CD14-positive monocyte (primary cell): Measurements from ENCODE around the gene PDE11A. TPM values are rescaled to one million over a fixed set of nuclear protein-coding genes. Genes with fewer than 3 reads are reported as not detected.

Source experiments
- DNase-seq, 3 donors: peaks; one replicate each; pipeline ENCODE4 v3.0.0-alpha.2; 2011 to 2022
- H2AFZ ChIP-seq: 2 replicates; pipeline ENCODE4 v1.6.0; 2012; ENCODE audit warnings: mild to moderate bottlenecking, low read depth, low read length, inconsistent platforms; ENCODE audit not compliant: insufficient read depth, poor library complexity, severe bottlenecking
- H3K27ac ChIP-seq, 2 donors: 1 replicate in 1 of 2; 2 replicates in 1 of 2; pipeline ENCODE4 v1.5.1; 2012 to 2013; ENCODE audit warnings: low read length in 2 of 2, control low read depth in 1 of 2, inconsistent platforms in 1 of 2, low read depth in 1 of 2, mild to moderate bottlenecking in 1 of 2
- H3K27me3 ChIP-seq, 2 donors: one replicate each; pipeline versions ENCODE4 v1.6.0 to v1.6.1; 2011 to 2013; ENCODE audit warnings: low read length in 2 of 2; ENCODE audit not compliant: control insufficient read depth in 2 of 2, insufficient read depth in 2 of 2
- H3K36me3 ChIP-seq, 2 donors: replicated peaks in 1 of 2; 1 replicate in 1 of 2; 2 replicates in 1 of 2; pipeline versions ENCODE4 v1.5.1 to v1.6.1; 2012 to 2013; ENCODE audit warnings: low read length in 2 of 2, control low read depth in 1 of 2, inconsistent platforms in 1 of 2, mild to moderate bottlenecking in 1 of 2; ENCODE audit not compliant: insufficient read depth in 2 of 2, control insufficient read depth in 1 of 2
- H3K4me1 ChIP-seq, 2 donors: 1 replicate in 1 of 2; 2 replicates in 1 of 2; pipeline versions ENCODE4 v1.5.1 to v1.6.1; 2012 to 2013; ENCODE audit warnings: low read length in 2 of 2, control low read depth in 1 of 2, inconsistent platforms in 1 of 2, mild to moderate bottlenecking in 1 of 2, moderate library complexity in 1 of 2; ENCODE audit not compliant: insufficient read depth in 2 of 2, control insufficient read depth in 1 of 2
- H3K4me2 ChIP-seq: replicated peaks from 2 replicates; pipeline ENCODE3; 2012; ENCODE audit warnings: low read length, moderate library complexity, mild to moderate bottlenecking; ENCODE audit not compliant: poor library complexity, severe bottlenecking; ENCODE audit errors: extremely low read depth
- H3K4me3 ChIP-seq, 3 experiments: fragments of 200-600 bp in 1 of 3; sonication (generic) in 1 of 3; replicated peaks in 1 of 3; 1 replicate in 2 of 3; 2 replicates in 1 of 3; pipeline ENCODE4 v1.5.1; 2011 to 2013; ENCODE audit warnings: low read length in 3 of 3, mild to moderate bottlenecking in 3 of 3, control low read depth in 2 of 3, low read depth in 2 of 3, inconsistent platforms in 1 of 3, moderate library complexity in 1 of 3
- H3K79me2 ChIP-seq: 2 replicates; pipeline ENCODE4 v1.6.0; 2012; ENCODE audit warnings: mild to moderate bottlenecking, control low read depth, inconsistent platforms, low read length, moderate library complexity; ENCODE audit not compliant: insufficient read depth
- H3K9ac ChIP-seq: 2 replicates; pipeline ENCODE4 v1.6.0; 2017; ENCODE audit warnings: low read length, mild to moderate bottlenecking; ENCODE audit not compliant: insufficient read depth, poor library complexity, severe bottlenecking
- H3K9me3 ChIP-seq, 2 donors: replicated peaks in 1 of 2; 1 replicate in 1 of 2; 2 replicates in 1 of 2; pipeline versions ENCODE4 v1.5.1 to v1.6.1; 2012 to 2013; ENCODE audit warnings: low read length in 2 of 2, control low read depth in 1 of 2; ENCODE audit not compliant: control insufficient read depth in 1 of 2, insufficient read depth in 1 of 2
- H4K20me1 ChIP-seq: 2 replicates; pipeline ENCODE4 v1.6.0; 2012; ENCODE audit warnings: mild to moderate bottlenecking, low read length, control low read depth, moderate library complexity; ENCODE audit not compliant: insufficient read depth
- H3K27ac Mint-ChIP-seq, 7 donors: one replicate each; pipeline ENCODE4 v1.8.0; 2020; ENCODE audit warnings: mild to moderate bottlenecking in 7 of 7, mixed read lengths in 7 of 7, moderate library complexity in 6 of 7, inconsistent platforms in 2 of 7
- H3K27me3 Mint-ChIP-seq, 3 donors: one replicate each; pipeline ENCODE4 v1.8.0; 2021 to 2022; ENCODE audit warnings: low read depth in 3 of 3, mild to moderate bottlenecking in 3 of 3, mixed read lengths in 3 of 3, moderate library complexity in 3 of 3, inconsistent platforms in 1 of 3
- H3K36me3 Mint-ChIP-seq, 2 donors: one replicate each; pipeline ENCODE4 v1.8.0; 2020; ENCODE audit warnings: mixed read lengths in 2 of 2, inconsistent platforms in 1 of 2, mild to moderate bottlenecking in 1 of 2
- H3K4me1 Mint-ChIP-seq: one replicate; pipeline ENCODE4 v1.8.0; 2020; ENCODE audit warnings: mild to moderate bottlenecking, mixed read lengths
- H3K4me3 Mint-ChIP-seq, 2 donors: one replicate each; pipeline ENCODE4 v1.8.0; 2020; ENCODE audit warnings: mild to moderate bottlenecking in 2 of 2, mixed read lengths in 2 of 2, moderate library complexity in 1 of 2
- H3K9me3 Mint-ChIP-seq, 7 donors: one replicate each; pipeline ENCODE4 v1.8.0; 2020 to 2022; ENCODE audit warnings: mixed read lengths in 7 of 7, mild to moderate bottlenecking in 6 of 7, moderate library complexity in 6 of 7, inconsistent platforms in 2 of 7
- WGBS: methylation state at CpG from one replicate; pipeline ENCODE4 v1.1.5; 2013; ENCODE audit warnings: missing lambda C conversion rate; ENCODE audit not compliant: insufficient coverage; 5-methylcytosine and 5-hydroxymethylcytosine counted together
- intact Hi-C, 2 donors: fragments of 100-400 bp; cut with micrococcal nuclease; formaldehyde crosslinking; loops; one replicate each; pipeline versions ENCODE4 v1.15.0 to v1.15.1; 2023
- polyA plus RNA-seq, 3 donors: library from polyadenylated mRNA; depleted of rRNA in 1 of 3; unstranded in 2 of 3; stranded (reverse) in 1 of 3; fragments of 300-500 nt in 2 of 3; fragments of >200 nt in 1 of 3; fragmentation: Illumina TruSeq in 2 of 3; gene quantifications; 1 replicate in 2 of 3; 2 replicates in 1 of 3; pipeline ENCODE4 v1.2.3, GENCODE V29; 2012 to 2021
- TF ChIP-seq, protein P1 (sequence below): fragments of 200-600 bp; IDR thresholded peaks from one replicate; pipeline ENCODE4 v1.8.0; 2022; ENCODE audit warnings: antibody characterized with exemption, mild to moderate bottlenecking

The PDE11A gene
- polyA plus RNA-seq, 3 donors: not detected

- H3K4me1 Mint-ChIP-seq: no peaks in the 10 kb centered on the region
- Histone ChIP-seq H3K27ac (no peak overlapping the region), H3K27me3 (no peaks in the 10 kb centered on the region), H3K9ac (no peak overlapping the region), H3K4me3 (no peak overlapping the region), H3K9me3 (no peaks in the 10 kb centered on the region), H4K20me1 (no peaks in the 10 kb centered on the region), H3K4me2 (no peak overlapping the region), H3K36me3 (no peaks in the 10 kb centered on the region), H3K79me2 (no peaks in the 10 kb centered on the region), H3K4me1 (no peaks in the 10 kb centered on the region), H2AFZ (no peak overlapping the region)
- H3K36me3 Mint-ChIP-seq: no peaks in the 10 kb centered on the region
- H3K27me3 Mint-ChIP-seq: no peaks in the 10 kb centered on the region
- no peak for DNase-seq
- TF ChIP-seq, protein P1, sequence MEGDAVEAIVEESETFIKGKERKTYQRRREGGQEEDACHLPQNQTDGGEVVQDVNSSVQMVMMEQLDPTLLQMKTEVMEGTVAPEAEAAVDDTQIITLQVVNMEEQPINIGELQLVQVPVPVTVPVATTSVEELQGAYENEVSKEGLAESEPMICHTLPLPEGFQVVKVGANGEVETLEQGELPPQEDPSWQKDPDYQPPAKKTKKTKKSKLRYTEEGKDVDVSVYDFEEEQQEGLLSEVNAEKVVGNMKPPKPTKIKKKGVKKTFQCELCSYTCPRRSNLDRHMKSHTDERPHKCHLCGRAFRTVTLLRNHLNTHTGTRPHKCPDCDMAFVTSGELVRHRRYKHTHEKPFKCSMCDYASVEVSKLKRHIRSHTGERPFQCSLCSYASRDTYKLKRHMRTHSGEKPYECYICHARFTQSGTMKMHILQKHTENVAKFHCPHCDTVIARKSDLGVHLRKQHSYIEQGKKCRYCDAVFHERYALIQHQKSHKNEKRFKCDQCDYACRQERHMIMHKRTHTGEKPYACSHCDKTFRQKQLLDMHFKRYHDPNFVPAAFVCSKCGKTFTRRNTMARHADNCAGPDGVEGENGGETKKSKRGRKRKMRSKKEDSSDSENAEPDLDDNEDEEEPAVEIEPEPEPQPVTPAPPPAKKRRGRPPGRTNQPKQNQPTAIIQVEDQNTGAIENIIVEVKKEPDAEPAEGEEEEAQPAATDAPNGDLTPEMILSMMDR: no peak
- no peak overlapping the region for H3K27ac Mint-ChIP-seq
- 100% methylated on average over 1 of the region's 3 CpGs for WGBS
- H3K4me3 Mint-ChIP-seq: no peak overlapping the region
- intact Hi-C loops: no loop called here
- H3K9me3 Mint-ChIP-seq: no peaks in the 10 kb centered on the region
These were observed 101.7 kb downstream of the PDE11A start for GRCh38 chr2:177970670-177971454.

GRCh38 chr2:177964892-177965291 lies 107.7 kb downstream of the PDE11A start:
- 67% methylated on average over 1 of the region's 1 CpG for WGBS
- no peaks in the 10 kb centered on the region for H3K4me1 Mint-ChIP-seq

More at GRCh38 chr2:177964892-177965291, 107.7 kb downstream of the PDE11A start:
- no peak overlapping the region for H3K9ac ChIP-seq
- Mint-ChIP-seq H3K9me3 (peaks cover 0 to 1% (median 0%) of the 10 kb centered on the region in 7 donors), H3K27me3 (peaks cover 0 to 2% (median 0%) of the 10 kb centered on the region in 3 donors), H3K4me3 (no peak overlapping the region), H3K36me3 (no peaks in the 10 kb centered on the region), H3K27ac (no peak overlapping the region)
- H3K9me3 ChIP-seq: no peaks in the 10 kb centered on the region
- no peaks in the 10 kb centered on the region for H3K36me3 ChIP-seq
- no peaks in the 10 kb centered on the region for H3K79me2 ChIP-seq
- no peaks in the 10 kb centered on the region for H3K4me1 ChIP-seq
- H3K27me3 ChIP-seq: no peaks in the 10 kb centered on the region
- H3K4me2 ChIP-seq: no peak overlapping the region
- H4K20me1 ChIP-seq: no peaks in the 10 kb centered on the region
- no peak overlapping the region for H3K4me3 ChIP-seq
- TF ChIP-seq, protein P1: no peak
- intact Hi-C loops: no loop called here
- no peak overlapping the region for H2AFZ ChIP-seq
- DNase-seq: no peak
- H3K27ac ChIP-seq: no peak overlapping the region
